ENCODE measurements around the gene CCIN.
A peak's percentile ranks its signal among the peaks of the same experiment; 100 is the strongest.

The CCIN gene

GRCh38 chr9:36136272-36136893 is 32.8 kb upstream of the CCIN start, which contains the start of gene GLIPR2:
Gene GLIPR2 (plus strand): TSS chr9:36136733. CDS start chr9:36136779, 46 bp downstream.
- DNase-seq (ENCODE audit: low read depth in 1 of 2, low spot score in 1 of 2) = peak in 1 of 2 experiments; percentile 72
- Histone ChIP-seq H3K4me3 (replicated peaks; ENCODE audit: insufficient read depth, low read length) (peak within 1 kb of the TSS; percentile 58), H3K27me3 (ENCODE audit: insufficient read depth, poor library complexity, severe bottlenecking) (no peaks in the 10 kb centered on the region), H3K27ac (replicated peaks) (peak within 1 kb of the TSS; percentile 44)
- TF ChIP-seq POLR2AphosphoS5 (IDR thresholded peaks at IDR 0.05; ENCODE audit: low read depth) = no peak

- peak overlapping the region; percentile 58 for H3K4me3 ChIP-seq (replicated peaks; ENCODE audit: insufficient read depth, low read length)
- peak overlapping the region; percentile 44 for H3K27ac ChIP-seq (replicated peaks)
- no peak for DNase-seq (ENCODE audit: low read depth in 1 of 2, low spot score in 1 of 2)
- no peaks in the 10 kb centered on the region for H3K27me3 ChIP-seq (ENCODE audit: insufficient read depth, poor library complexity, severe bottlenecking)
- no peak for TF ChIP-seq REST (IDR thresholded peaks at IDR 0.05; ENCODE audit: insufficient replicate concordance, low read depth)
- TF ChIP-seq SPI1 (IDR thresholded peaks at IDR 0.05; ENCODE audit: borderline replicate concordance, low read depth) = no peak
- no peak for TF ChIP-seq CTCF (IDR thresholded peaks at IDR 0.05; ENCODE audit: insufficient read depth, low read length)
- TF ChIP-seq POLR2AphosphoS5 (IDR thresholded peaks at IDR 0.05; ENCODE audit: low read depth) = no peak
- TF ChIP-seq GABPA (IDR thresholded peaks at IDR 0.05; ENCODE audit: low read depth) = no peak
Measured at GRCh38 chr9:36136894-36137391, 32.2 kb upstream of the CCIN start.

GRCh38 chr9:36137392-36138004 is 31.7 kb upstream of the CCIN start:
- no peaks in the 10 kb centered on the region for H3K27me3 ChIP-seq (ENCODE audit: insufficient read depth, poor library complexity, severe bottlenecking)
- no peak for DNase-seq (ENCODE audit: low read depth in 1 of 2, low spot score in 1 of 2)
- no peak for TF ChIP-seq SPI1 (IDR thresholded peaks at IDR 0.05; ENCODE audit: borderline replicate concordance, low read depth)
- no peak; the same call in 1 of the 2 replicates for TF ChIP-seq POLR2AphosphoS5 (IDR thresholded peaks at IDR 0.05; ENCODE audit: low read depth)
- no peak for TF ChIP-seq CTCF (IDR thresholded peaks at IDR 0.05; ENCODE audit: insufficient read depth, low read length)
- no peak for TF ChIP-seq REST (IDR thresholded peaks at IDR 0.05; ENCODE audit: insufficient replicate concordance, low read depth)
- no peak for TF ChIP-seq GABPA (IDR thresholded peaks at IDR 0.05; ENCODE audit: low read depth)
- H3K4me3 ChIP-seq (replicated peaks; ENCODE audit: insufficient read depth, low read length) = peak overlapping the region; percentile 58
- H3K27ac ChIP-seq (replicated peaks) = no peak overlapping the region

- H3K4me3 ChIP-seq (replicated peaks; ENCODE audit: insufficient read depth, low read length) = no peak overlapping the region
- DNase-seq (ENCODE audit: low read depth in 1 of 2, low spot score in 1 of 2) = no peak
- TF ChIP-seq GABPA (IDR thresholded peaks at IDR 0.05; ENCODE audit: low read depth) (no peak), REST (IDR thresholded peaks at IDR 0.05; ENCODE audit: insufficient replicate concordance, low read depth) (no peak), POLR2AphosphoS5 (IDR thresholded peaks at IDR 0.05; ENCODE audit: low read depth) (no peak), SPI1 (IDR thresholded peaks at IDR 0.05; ENCODE audit: borderline replicate concordance, low read depth) (no peak), CTCF (IDR thresholded peaks at IDR 0.05; ENCODE audit: insufficient read depth, low read length) (no peak)
- H3K27me3 ChIP-seq (ENCODE audit: insufficient read depth, poor library complexity, severe bottlenecking) = no peaks in the 10 kb centered on the region
- H3K27ac ChIP-seq (replicated peaks) = no peak overlapping the region
Measured at GRCh38 chr9:36138496-36138895, 30.7 kb upstream of the CCIN start.

All from HL-60 (cell line).